ENCODE measurements around the gene RASAL2.

GRCh38 chr1:178048426-178048825 is 45.5 kb upstream of the RASAL2 start:
- TF ChIP-seq CTCF (IDR thresholded peaks at IDR 0.05), result no peak
- no peak for TF ChIP-seq REST (IDR thresholded peaks at IDR 0.05; ENCODE audit: insufficient read depth in 1 of 2, low read depth in 2 of 2, low read length in 1 of 2)
- TF ChIP-seq POLR2AphosphoS5 (IDR thresholded peaks at IDR 0.05; ENCODE audit: low read depth, low read length), result no peak
- TF ChIP-seq SIN3A (IDR thresholded peaks at IDR 0.05; ENCODE audit: borderline replicate concordance, insufficient read depth, low read depth, low read length), result no peak
